OCI-LY3 (cell line): Measurements from ENCODE around the gene EPS15.

Experiments used
- EZH2phosphoT487 ChIP-seq: fragments of 200-600 bp; shearing (Covaris generic); IDR thresholded peaks from 2 replicates; pipeline ENCODE4 v1.6.1; 2018; ENCODE audit warnings: antibody characterized with exemption, mixed run types, low read depth
- TF ChIP-seq, protein P1 (sequence below): fragments of 200-600, 300-600 bp; sonication (generic); IDR thresholded peaks from 2 replicates; pipeline ENCODE4 v1.5.1; 2014; ENCODE audit warnings: antibody characterized with exemption, low read length, low read depth

DNA sequence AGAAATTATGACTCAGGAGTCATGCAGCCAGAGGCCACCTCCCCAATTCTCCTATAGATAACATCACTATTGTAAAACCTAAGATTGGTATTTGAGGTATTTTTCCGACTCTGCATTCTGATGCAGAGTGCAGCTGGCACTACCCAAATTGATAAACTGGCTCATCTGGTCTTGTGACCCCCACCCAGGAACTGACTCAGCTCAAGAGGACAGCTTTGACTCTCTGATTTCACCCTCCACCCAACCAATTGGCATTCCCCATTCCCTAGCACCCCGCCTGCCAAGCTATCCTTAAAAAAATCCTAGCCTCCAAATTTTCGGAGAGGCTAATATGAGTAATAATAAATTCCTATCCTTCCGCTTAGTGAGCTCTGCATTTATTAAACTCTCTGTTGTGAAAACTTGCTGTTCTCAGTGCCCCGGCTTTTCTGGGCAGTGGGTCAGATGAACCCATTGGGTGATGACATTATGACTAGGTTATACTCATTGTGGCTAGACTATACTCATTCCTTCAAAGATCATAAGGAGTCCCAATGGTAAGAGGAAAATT is 39.4 kb upstream of the EPS15 start:
- TF ChIP-seq, protein P1, sequence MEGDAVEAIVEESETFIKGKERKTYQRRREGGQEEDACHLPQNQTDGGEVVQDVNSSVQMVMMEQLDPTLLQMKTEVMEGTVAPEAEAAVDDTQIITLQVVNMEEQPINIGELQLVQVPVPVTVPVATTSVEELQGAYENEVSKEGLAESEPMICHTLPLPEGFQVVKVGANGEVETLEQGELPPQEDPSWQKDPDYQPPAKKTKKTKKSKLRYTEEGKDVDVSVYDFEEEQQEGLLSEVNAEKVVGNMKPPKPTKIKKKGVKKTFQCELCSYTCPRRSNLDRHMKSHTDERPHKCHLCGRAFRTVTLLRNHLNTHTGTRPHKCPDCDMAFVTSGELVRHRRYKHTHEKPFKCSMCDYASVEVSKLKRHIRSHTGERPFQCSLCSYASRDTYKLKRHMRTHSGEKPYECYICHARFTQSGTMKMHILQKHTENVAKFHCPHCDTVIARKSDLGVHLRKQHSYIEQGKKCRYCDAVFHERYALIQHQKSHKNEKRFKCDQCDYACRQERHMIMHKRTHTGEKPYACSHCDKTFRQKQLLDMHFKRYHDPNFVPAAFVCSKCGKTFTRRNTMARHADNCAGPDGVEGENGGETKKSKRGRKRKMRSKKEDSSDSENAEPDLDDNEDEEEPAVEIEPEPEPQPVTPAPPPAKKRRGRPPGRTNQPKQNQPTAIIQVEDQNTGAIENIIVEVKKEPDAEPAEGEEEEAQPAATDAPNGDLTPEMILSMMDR, result no peak
- TF ChIP-seq EZH2phosphoT487, result no peak
